ENCODE measurements around the gene PCDHGA5.

GRCh38 chr5:141398608-141399007 lies 34.6 kb downstream of the PCDHGA5 start:
- no peak for TF ChIP-seq ZBTB43 (CRISPR knock-in tag; IDR thresholded peaks at IDR 0.05)
- TF ChIP-seq USF2 (CRISPR knock-in tag; IDR thresholded peaks at IDR 0.05), result no peak
